GM18499 (cell line): ENCODE measurements around the gene C9orf50.

Experiments
- ATAC-seq: cut with Tn5 transposase; IDR thresholded peaks from one replicate; pipeline ENCODE4 v1.9.1; 2021; ENCODE audit warnings: moderate number of reproducible peaks; ENCODE audit not compliant: insufficient read depth, unreplicated experiment

C9orf50 gene

DNA sequence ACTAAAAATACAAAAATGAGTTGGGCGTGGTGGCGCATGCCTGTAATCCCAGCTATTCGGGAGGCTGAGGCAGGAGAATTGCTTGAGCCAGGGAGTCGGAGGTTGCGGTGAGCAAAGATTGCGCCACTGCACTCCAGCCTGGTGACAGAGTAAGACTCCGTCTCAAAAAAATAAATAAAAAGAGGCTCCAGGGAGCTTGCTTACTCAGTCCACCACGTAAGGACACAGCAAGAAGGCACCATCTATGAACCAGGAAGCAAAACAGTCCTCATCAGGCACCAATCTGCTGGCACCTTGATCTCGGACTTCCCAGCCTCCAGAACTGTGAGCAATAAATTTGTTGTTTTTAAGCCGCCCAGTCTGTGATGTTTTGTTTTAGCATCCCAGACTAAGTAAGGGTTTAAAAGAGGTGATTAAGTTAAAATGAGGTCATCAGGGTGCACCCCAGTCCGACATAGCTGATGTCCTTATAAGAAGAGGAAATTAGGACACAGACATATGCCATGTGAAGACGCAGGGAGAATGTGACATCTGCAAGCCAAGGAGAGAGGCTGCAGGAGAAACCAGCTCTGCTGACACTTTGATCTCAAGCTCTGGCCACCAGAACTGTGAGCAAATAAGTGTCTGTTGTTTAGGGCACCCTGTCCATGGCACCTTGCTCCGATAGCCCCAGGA lies 45.9 kb downstream of the C9orf50 start:
- ATAC-seq, result no peak

DNA sequence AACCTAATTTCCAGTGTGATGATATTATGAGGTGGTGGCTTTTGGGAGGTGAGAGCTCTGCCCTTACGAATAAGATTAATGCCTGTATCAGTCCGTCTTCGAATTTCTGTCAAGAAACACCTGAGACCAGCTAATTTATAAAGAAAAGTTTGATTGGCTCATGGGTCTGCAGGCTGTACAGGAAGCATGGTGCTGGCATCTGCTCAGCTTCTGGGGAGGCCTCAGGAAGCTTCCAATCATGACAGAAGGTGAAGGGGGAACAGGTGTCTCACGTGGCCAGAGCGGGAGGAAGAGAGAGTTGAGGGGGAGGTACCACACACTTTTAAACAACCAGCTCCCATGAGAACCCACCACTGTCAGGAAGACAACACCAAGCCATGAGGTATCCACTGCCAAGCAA lies 46.9 kb downstream of the C9orf50 start:
- no peak for ATAC-seq

DNA sequence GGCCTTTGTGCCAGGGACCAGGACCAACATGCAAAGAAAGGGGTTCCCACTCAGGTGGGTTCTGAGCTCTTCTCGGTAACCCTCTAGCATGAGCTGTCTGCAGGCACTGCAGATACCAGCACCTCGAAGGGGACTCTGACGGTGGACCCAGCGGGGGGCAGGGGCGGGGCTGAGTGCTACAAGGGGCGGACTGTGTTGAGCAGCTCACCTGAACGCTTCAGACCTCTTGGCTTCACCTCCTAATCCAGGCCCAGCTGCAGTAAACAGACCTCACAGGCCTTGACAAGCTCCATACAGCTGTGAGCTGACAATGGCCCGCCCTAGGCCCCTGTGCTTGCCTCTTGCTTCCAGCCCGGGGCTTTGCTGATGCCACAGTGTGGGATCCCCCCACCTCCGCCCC lies 48.4 kb downstream of the C9orf50 start:
- ATAC-seq, result no peak

DNA sequence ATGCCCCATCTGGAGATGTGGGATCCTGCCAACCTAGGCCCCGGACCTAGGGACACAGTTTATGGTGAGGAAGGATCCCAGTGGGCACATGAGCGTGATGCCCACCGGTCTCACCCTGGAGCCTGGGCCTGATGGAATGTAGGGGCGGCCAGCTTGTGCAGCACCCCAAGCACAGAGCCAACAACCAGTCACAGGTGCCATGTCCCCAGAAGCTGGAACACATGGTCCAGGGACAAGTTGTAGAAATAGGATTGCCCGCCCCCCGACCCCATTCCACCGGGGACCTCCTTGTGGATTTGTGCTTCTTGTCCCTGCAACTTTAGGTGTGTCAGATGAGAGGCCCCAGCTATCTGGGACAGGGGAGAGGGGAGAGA lies 48.9 kb downstream of the C9orf50 start:
- no peak for ATAC-seq

DNA sequence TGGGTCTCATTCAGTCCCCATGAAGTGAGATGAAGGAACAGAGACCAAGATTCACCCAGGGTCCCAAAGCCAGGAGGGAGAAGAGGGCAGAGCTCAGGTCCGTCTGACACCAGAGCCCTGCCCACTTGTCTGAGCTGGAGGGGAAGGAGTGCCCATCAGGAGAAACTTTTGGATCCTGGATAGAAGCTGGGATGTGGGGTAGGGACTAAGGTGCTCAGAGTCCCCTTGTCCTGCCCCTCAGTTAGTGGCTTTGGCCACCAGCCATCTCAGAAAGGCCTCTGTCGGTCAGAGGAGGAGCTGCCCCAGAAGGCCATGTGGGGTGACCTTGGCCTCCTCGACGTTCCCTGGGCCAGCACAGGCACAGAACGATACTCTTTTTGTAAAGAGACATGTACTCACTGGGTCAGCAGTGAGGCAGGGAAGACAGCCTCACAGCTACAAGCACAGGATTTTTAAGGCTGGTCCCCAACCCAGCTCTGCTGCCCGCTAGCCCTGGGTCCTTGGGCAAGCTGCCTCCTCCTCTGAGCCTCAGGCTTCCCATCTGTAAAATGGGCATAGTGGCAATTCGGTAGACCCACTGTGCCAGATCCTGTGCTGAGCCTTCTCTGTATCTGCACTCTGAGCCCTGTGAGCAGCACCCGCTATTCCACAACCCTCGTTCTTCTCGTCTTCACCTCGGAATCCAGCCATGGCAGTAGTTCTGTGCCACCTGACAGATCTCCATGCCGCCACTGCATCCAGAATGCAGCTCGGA lies 49.4 kb downstream of the C9orf50 start:
- ATAC-seq, result no peak

DNA sequence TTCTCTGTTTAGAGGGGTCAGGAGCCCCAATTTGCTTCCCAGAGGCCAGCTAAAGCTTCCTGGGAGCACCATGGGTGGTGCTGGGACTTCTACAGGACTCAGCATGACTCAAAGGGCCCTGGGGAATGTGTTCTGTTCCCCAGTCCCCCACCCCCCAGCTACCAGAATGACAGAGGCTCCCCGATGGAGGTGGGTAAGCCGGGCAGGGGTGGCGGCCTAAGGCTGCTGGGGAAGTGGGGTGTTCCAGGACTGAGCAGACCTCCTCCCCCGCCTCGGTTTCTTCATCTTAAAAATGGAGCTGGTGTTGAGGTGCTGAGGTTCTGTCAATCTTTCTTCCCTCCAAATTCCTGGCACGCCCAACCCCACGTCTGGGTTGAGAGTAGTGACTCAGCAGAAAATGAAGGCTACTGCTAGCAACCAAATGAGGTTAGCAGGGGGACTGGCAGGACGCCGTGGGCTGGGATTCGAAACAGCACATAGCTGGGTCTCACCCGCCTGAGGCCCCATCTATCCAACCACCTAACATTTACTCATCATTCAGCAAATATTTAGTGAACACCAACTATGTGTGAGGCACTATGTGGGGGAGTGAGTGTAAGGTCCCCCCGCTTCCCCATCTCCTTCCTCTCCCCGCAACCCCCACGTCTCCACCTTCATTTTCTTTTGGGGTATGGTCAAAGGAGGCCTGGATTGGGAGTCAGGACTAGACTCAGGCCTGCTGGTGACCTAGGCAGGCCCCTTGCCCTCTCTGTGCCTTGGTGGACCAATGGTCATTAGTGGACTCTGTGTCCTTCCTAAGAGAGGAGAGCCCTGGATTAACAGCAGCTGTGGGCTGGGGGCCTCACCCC lies 50.2 kb downstream of the C9orf50 start:
- no peak for ATAC-seq

DNA sequence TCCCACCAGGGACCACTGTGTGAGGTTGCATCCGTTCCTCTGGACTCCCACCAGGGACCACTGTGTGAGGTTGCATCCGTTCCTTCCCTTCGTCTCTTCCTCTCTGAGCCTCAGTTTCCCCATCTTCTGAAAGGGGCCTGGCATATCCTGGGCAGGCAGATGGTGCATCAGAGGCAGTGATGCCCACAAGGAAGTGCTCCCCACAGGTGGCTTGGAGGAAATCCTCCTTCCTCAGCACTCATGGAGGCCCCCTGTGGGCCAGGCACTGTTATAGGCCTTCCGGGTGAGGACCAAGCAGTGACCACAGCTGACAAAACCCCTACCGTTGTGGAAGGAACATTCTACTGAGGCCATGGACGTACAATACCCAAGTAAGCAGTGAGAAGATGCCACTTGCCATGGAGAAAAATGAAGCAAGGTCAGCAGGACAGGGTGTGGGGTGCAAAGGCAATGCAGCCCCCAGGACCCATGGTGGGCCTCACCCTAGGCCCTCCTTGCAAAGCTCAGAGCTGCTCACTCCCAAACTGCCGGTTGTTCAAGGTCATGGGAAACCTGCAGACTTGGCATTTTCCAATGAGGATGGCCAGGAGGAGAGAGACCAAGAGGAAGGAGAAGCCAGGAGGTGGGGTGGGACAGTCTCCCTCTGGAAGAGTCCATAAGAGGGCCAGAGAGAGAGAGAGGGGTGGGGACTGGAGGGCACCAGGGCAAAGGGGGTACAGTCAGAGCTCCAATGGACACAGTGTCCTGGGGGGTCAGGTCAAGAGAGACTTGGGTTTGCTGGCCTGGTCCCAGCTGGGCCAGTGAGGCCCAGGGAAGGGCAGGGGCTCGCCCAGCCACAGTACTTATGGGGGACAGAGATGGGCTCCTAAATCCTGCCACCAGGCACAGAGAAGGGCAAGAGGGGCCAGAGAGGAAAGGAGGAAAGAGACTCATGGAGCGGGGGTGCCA lies 51.1 kb downstream of the C9orf50 start:
- ATAC-seq, result no peak

DNA sequence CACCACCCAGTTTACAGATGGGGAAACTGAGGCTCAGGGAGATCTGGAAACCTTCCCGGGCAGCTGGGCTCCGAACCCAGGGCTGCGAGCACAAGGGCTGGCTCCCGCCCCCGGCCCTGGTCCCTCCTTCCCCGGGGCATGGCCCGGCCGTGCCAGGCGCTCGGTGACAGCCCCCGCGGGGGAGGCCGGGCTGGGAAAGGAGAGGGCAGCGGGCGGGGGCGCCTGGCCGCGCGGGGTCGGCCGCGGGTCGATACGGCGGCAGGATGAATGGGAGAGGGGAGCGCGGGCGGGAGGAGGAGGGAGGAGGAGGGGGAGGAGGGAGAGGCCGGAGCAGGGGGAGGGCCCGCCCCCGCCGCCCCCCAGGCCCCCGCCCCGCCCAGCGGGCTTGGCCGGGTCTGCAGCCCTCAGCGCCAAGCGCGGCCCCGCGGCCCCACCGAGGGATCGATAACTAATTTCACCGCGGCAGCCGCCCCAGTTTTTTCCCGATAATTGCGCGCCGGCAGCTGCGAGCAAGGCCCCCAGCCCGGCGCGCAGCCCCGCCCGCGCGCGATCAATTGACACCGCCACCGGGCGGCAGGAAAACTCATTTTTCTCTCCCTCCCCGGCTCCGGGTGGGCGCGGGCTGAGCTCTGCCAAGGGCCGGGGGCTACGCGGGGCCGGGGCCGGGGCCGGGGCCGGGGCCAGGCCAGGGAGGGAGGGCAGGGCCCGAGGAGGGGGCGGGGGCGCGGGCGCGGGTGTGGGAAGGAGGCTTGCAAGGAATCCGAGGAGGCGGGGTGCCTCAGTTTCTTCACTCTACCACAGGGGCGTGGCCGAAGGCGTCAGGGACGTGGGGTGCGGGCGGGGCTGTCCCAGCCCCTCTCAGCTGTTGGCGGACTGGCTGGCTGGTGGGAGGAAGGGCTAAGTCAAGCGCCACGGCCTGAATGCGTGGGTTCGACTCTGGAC lies 52.1 kb downstream of the C9orf50 start:
- ATAC-seq, result no peak

DNA sequence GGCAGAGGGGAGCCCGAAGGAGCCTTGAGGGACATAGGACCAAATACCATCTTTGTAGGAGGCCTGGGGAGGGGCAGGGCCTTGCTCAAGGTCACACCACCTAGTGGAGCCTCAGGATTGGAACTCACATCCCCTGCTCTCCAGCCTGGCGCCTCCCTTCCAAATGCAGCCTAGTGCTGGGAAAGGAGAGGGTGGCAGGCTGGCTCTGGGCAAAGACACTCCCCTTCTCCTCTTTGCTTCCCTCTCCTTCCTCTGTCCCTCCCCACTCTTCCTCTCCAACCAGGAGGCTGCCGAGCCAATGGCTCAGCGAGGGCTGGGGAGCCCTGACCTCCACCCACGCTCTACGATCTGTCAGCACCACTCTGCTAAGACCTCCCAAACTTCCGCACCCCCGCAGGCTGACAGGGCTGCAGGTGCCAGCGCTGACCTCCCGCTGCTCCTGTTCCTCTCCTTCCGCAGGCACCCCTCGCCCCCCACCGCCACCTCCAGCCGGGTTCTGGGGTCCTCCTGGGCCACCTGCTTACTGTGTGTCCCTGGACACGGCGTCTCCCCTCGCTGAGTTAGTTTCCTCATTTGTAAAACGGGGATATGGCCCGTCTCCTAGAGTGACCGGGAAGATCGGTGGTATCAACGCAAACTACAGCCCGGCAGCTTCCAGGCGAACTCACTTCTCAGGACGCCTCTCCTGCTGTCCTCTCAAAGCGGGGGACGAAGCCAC lies 52.9 kb downstream of the C9orf50 start:
- ATAC-seq, result no peak

DNA sequence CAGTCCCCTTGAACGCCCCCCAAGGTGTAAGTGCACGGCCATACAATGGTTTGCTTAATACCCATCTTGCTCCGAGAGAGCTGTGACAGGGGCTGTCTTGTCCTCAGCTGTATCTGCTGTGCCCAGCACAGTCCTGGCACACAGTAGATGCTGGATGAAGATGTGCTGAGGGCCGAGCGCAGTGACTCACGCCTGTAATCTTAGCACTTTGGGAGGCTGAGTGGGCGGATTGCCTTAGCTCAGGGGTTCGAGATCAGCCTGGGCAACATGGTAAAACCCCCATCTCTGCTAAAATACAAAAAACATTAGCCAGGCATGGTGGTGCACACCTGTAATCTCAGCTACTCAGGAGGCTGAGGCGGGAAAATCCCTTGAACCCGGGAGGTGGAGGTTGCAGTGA lies 53.6 kb downstream of the C9orf50 start:
- no peak for ATAC-seq

DNA sequence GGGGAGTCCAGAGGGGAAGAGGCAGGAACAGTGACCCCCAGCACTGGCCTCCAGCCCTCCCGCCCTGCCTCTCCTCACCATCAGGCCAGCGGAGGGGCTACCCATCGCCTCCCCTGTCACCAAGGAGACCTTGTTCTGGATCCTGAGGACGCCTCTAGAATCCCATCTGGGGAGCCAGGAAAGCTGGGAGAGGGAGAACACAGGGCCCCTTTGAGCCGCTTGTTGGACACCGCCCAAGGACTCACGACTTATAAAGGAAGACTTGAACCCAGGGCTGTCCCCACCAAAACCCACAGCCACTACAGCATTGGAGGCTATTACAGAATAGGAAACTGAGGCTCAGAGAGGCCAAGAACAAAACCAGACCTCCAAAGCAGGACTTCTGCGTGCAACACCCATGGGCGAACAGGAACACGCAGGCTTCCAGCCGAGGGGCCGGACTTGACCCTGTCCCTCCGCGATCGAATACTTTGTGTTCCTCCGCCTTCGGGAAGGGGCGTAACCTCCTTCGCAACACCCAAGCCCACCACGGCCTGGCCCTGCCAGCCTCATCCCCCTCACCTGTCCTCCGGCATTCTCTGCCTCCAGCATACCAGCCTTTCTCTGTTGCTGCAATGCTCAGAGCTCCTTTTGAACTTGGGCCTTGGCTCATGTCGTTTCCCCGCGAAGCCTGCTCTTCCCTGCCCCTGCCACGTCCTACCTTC lies 54.2 kb downstream of the C9orf50 start:
- no peak for ATAC-seq

DNA sequence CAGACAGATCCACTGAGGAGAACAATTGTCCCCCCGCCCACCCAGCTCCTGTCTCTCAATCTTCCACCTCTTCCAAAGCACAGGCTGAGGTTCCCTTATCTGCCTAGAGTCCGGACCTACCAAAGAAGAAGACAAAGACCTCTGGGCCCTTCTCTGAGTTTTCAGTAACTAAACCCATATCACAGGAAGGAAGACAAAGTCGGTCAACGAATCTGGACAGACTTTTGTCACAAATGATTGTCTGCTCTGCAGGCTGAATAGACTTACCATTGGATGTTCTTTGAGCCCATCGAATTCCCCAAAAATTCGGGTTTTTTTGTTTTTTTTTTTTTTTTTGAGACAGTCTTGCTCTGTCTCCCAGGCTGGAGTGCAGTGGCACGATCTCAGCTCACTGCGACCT lies 58.0 kb downstream of the C9orf50 start:
- no peak for ATAC-seq

DNA sequence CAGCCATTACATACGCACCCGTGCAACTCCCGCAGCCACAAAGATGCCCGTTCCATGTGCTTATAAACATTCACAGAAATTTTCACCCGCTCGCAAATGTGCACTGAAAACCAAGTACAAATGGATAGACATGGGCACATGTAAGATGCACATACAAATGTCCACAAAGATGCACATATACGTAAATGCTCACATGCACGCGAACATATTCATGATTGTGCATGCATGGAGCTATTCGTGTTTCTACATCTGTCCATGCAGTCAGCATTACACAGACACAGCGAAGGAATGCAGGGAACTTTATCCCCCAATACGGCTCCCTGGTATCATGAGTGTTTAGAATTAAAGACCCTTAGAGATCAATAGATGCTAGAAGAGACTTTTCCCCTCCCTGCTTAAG lies 58.4 kb downstream of the C9orf50 start:
- ATAC-seq, result no peak
